GM18508 (cell line): ENCODE data around the gene GRHL1.
"Not testable (repeated sequence)": the region's sequence is repeated elsewhere in the genome, so short reads cannot be mapped to it uniquely, and the experiment has no call there.

Experiments used
- ATAC-seq: cut with Tn5 transposase; IDR thresholded peaks from one replicate; pipeline ENCODE4 v1.9.1; 2021; ENCODE audit warnings: moderate number of reproducible peaks; ENCODE audit not compliant: insufficient read depth, unreplicated experiment

The GRHL1 gene

GRCh38 chr2:9951522-9952285 is at the start of gene GRHL1:
Gene GRHL1, plus strand, starts transcription at chr2:9951693. Its CDS starts 141 bp downstream, at chr2:9951834.
- ATAC-seq: no peak

- no peak for ATAC-seq
These were observed 46.1 kb upstream of the GRHL1 start for GRCh38 chr2:9905413-9905812.

GRCh38 chr2:9907402-9907801 is 44.1 kb upstream of the GRHL1 start:
- no peak for ATAC-seq

- no peak for ATAC-seq
These were observed 42.9 kb upstream of the GRHL1 start for GRCh38 chr2:9908639-9909038.

GRCh38 chr2:9909106-9909505 is 42.4 kb upstream of the GRHL1 start:
- no peak for ATAC-seq

GRCh38 chr2:9910699-9911098 is 40.8 kb upstream of the GRHL1 start:
- ATAC-seq: no peak

- ATAC-seq: no peak
These were observed 39.0 kb upstream of the GRHL1 start for GRCh38 chr2:9912468-9912867.

- ATAC-seq: peak; percentile 96
These were observed 37.0 kb upstream of the GRHL1 start for GRCh38 chr2:9914384-9915065.

- no peak for ATAC-seq
These were observed 33.2 kb upstream of the GRHL1 start for GRCh38 chr2:9918275-9918674.

GRCh38 chr2:9919512-9919911 is 32.0 kb upstream of the GRHL1 start:
- ATAC-seq: no peak

GRCh38 chr2:9927020-9927419 is 24.5 kb upstream of the GRHL1 start:
- not testable (repeated sequence) for ATAC-seq

GRCh38 chr2:9937258-9937657 is 14.2 kb upstream of the GRHL1 start:
- ATAC-seq: no peak

GRCh38 chr2:9937968-9938367 is 13.5 kb upstream of the GRHL1 start:
- ATAC-seq: no peak

GRCh38 chr2:9939587-9940485 is 11.7 kb upstream of the GRHL1 start:
- no peak for ATAC-seq

GRCh38 chr2:9941196-9941995 is 10.1 kb upstream of the GRHL1 start:
- no peak for ATAC-seq

- no peak for ATAC-seq
These were observed 9.5 kb upstream of the GRHL1 start for GRCh38 chr2:9941996-9942390.

GRCh38 chr2:9944330-9944758 is 7.1 kb upstream of the GRHL1 start:
- ATAC-seq: no peak

GRCh38 chr2:9945596-9945995 is 5.9 kb upstream of the GRHL1 start:
- no peak for ATAC-seq

GRCh38 chr2:9946076-9946475 is 5.4 kb upstream of the GRHL1 start:
- no peak for ATAC-seq

GRCh38 chr2:9946818-9947217 is 4.7 kb upstream of the GRHL1 start:
- ATAC-seq: no peak
